GM12878 (cell line): ENCODE measurements around the gene PREX1. TPM values are rescaled to one million over a fixed set of nuclear protein-coding genes. Genes with fewer than 3 reads are reported as not detected.

ENCODE experiments used
- BCL11A ChIP-seq: IDR thresholded peaks from 2 replicates; pipeline ENCODE4 v1.6.1; 2011; ENCODE audit warnings: low read depth, low read length
- CBX5 ChIP-seq: sonication (generic); IDR thresholded peaks from 2 replicates; pipeline ENCODE4 v1.6.1; 2016; ENCODE audit warnings: low read depth, moderate library complexity, mild to moderate bottlenecking, inconsistent platforms
- CREM ChIP-seq: IDR thresholded peaks from 2 replicates; pipeline ENCODE4 v1.6.1; 2014; ENCODE audit warnings: antibody characterized with exemption, low read depth
- DPF2 ChIP-seq: fragments of 450-650 bp; IDR thresholded peaks from 2 replicates; pipeline ENCODE4 v1.6.1; 2017; ENCODE audit warnings: mild to moderate bottlenecking
- E2F4 ChIP-seq: IDR thresholded peaks from 2 replicates; pipeline ENCODE4 v1.6.1; 2012; ENCODE audit warnings: low read depth, low read length, improper control_type of control experiment
- EGR1 ChIP-seq, 2 experiments: IDR thresholded peaks; 1 replicate in 1 of 2; 2 replicates in 1 of 2; pipeline ENCODE4 v1.6.1; 2011 to 2012; ENCODE audit warnings: low read depth in 2 of 2, low read length in 2 of 2, borderline replicate concordance in 1 of 2, mild to moderate bottlenecking in 1 of 2, moderate library complexity in 1 of 2
- ETV6 ChIP-seq, 2 experiments: fragments of 450-650 bp in 1 of 2; IDR thresholded peaks in 1 of 2; conservative IDR thresholded peaks in 1 of 2; 2 replicates each; pipeline ENCODE4 v1.6.1; 2014; ENCODE audit warnings: antibody characterized with exemption in 1 of 2, borderline replicate concordance in 1 of 2, low read depth in 1 of 2, mild to moderate bottlenecking in 1 of 2, moderate library complexity in 1 of 2
- FOXK2 ChIP-seq: fragments of 450-650 bp; IDR thresholded peaks from 2 replicates; pipeline ENCODE4 v1.6.1; 2017; ENCODE audit warnings: mild to moderate bottlenecking, moderate library complexity
- MYC ChIP-seq: IDR thresholded peaks from 2 replicates; pipeline ENCODE4 v1.6.1; 2011; ENCODE audit warnings: mild to moderate bottlenecking, low read length, moderate library complexity, inconsistent platforms; ENCODE audit not compliant: insufficient read depth, insufficient replicate concordance, insufficient read length, severe bottlenecking
- NR2F1 ChIP-seq: fragments of 450-650 bp; conservative IDR thresholded peaks from 2 replicates; pipeline ENCODE4 v1.6.1; 2017; ENCODE audit warnings: mild to moderate bottlenecking
- PAX8 ChIP-seq: fragments of 450-650 bp; IDR thresholded peaks from 2 replicates; pipeline ENCODE4 v1.6.1; 2017; ENCODE audit warnings: mild to moderate bottlenecking, moderate library complexity
- SMAD5 ChIP-seq: IDR thresholded peaks from 2 replicates; pipeline ENCODE4 v1.6.1; 2016; ENCODE audit warnings: antibody characterized with exemption, low read depth
- SMARCA5 ChIP-seq: fragments of 450-650 bp; IDR thresholded peaks from 2 replicates; pipeline ENCODE4 v1.6.1; 2017; ENCODE audit warnings: mild to moderate bottlenecking
- SUPT20H ChIP-seq: IDR thresholded peaks from 2 replicates; pipeline ENCODE4 v1.6.1; 2011; ENCODE audit warnings: low read depth, mild to moderate bottlenecking, low read length, moderate library complexity, borderline replicate concordance; ENCODE audit not compliant: control insufficient read depth
- ZZZ3 ChIP-seq: IDR thresholded peaks from 2 replicates; pipeline ENCODE4 v1.6.1; 2011; ENCODE audit warnings: low read depth; ENCODE audit not compliant: control insufficient read depth, insufficient read length
- polyA plus RNA-seq, 11 experiments: library from polyadenylated mRNA; depleted of rRNA in 4 of 11; unstranded in 6 of 11; stranded (reverse) in 5 of 11; fragments of >200 nt; fragmentation: Nextera tagmentation in 4 of 11; fragmentation: Illumina TruSeq in 1 of 11; extraction: Ambion mirVana in 4 of 11; extraction: Trizol in 1 of 11; gene quantifications; 1 replicate in 1 of 11; 2 replicates in 10 of 11; pipeline versions ENCODE4 v1.2.1 to v1.2.3, GENCODE V29; 2011 to 2016; ENCODE audit warnings: inconsistent platforms in 2 of 11, missing spikeins in 2 of 11, low read depth in 1 of 11
- total RNA-seq, 4 experiments: library from RNA; depleted of rRNA in 3 of 4; stranded (reverse); fragments of >200 nt in 3 of 4; fragmentation: Illumina TruSeq in 1 of 4; extraction: Trizol in 1 of 4; gene quantifications; 2 replicates each; pipeline versions ENCODE4 v1.2.1 to v1.2.3, GENCODE V29; 2013 to 2021
- TF ChIP-seq, protein P1 (sequence below): fragments of 150-350 bp; IDR thresholded peaks from 2 replicates; pipeline ENCODE4 v1.6.1; 2014; ENCODE audit warnings: mild to moderate bottlenecking, low read depth, low read length
- TF ChIP-seq, protein P2 (sequence below): IDR thresholded peaks from 2 replicates; pipeline ENCODE4 v1.6.1; 2012; ENCODE audit warnings: low read length, inconsistent platforms
- TF ChIP-seq, protein P3 (sequence below): fragments of 450-650 bp; IDR thresholded peaks from 2 replicates; pipeline ENCODE4 v1.6.1; 2017; ENCODE audit warnings: borderline replicate concordance
- TF ChIP-seq, protein P4 (sequence below): IDR thresholded peaks from 2 replicates; pipeline ENCODE4 v1.6.1; 2011; ENCODE audit warnings: borderline replicate concordance, low read depth, mild to moderate bottlenecking, moderate library complexity, low read length; ENCODE audit not compliant: insufficient read depth, poor library complexity, severe bottlenecking

PREX1 gene
- total and polyA plus RNA-seq, 10 of the 15 experiments (the other 5 are each of a cell fraction or from before 2014, with no cell fraction given), result 2.6 to 114 (median 38.9) TPM

DNA sequence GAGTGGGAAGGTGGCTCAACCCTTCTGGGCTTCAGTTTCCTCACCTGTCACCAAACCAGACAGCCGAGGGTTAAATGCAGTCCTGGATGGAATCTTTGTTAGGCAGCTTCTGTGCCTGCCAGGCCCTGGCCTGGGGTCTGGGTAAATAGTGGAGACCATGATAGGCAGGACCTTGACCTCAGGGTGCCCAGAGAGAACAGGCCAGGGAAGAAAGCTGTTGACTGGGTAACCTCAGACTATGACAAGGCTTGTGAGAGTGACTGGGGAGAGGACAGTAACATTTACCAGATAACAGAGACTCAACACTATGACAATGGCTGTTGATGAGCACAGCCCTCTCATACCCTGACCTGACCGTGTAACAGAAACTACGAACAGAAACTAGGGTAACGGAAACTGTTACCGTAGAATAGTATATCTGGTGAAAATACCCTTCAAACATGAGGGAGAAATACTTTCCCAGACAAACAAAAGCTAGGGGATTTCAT lies 218.3 kb downstream of the PREX1 start (continued):
- TF ChIP-seq, protein P1, sequence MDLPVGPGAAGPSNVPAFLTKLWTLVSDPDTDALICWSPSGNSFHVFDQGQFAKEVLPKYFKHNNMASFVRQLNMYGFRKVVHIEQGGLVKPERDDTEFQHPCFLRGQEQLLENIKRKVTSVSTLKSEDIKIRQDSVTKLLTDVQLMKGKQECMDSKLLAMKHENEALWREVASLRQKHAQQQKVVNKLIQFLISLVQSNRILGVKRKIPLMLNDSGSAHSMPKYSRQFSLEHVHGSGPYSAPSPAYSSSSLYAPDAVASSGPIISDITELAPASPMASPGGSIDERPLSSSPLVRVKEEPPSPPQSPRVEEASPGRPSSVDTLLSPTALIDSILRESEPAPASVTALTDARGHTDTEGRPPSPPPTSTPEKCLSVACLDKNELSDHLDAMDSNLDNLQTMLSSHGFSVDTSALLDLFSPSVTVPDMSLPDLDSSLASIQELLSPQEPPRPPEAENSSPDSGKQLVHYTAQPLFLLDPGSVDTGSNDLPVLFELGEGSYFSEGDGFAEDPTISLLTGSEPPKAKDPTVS, result no peak
- no peak for TF ChIP-seq SUPT20H
- TF ChIP-seq, protein P2, sequence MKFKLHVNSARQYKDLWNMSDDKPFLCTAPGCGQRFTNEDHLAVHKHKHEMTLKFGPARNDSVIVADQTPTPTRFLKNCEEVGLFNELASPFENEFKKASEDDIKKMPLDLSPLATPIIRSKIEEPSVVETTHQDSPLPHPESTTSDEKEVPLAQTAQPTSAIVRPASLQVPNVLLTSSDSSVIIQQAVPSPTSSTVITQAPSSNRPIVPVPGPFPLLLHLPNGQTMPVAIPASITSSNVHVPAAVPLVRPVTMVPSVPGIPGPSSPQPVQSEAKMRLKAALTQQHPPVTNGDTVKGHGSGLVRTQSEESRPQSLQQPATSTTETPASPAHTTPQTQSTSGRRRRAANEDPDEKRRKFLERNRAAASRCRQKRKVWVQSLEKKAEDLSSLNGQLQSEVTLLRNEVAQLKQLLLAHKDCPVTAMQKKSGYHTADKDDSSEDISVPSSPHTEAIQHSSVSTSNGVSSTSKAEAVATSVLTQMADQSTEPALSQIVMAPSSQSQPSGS, result no peak
- no peak for TF ChIP-seq ZZZ3
- TF ChIP-seq FOXK2, result no peak
- TF ChIP-seq, protein P3, sequence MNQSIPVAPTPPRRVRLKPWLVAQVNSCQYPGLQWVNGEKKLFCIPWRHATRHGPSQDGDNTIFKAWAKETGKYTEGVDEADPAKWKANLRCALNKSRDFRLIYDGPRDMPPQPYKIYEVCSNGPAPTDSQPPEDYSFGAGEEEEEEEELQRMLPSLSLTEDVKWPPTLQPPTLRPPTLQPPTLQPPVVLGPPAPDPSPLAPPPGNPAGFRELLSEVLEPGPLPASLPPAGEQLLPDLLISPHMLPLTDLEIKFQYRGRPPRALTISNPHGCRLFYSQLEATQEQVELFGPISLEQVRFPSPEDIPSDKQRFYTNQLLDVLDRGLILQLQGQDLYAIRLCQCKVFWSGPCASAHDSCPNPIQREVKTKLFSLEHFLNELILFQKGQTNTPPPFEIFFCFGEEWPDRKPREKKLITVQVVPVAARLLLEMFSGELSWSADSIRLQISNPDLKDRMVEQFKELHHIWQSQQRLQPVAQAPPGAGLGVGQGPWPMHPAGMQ, result no peak
- TF ChIP-seq SMARCA5, result peak; percentile 88
- TF ChIP-seq, protein P4, sequence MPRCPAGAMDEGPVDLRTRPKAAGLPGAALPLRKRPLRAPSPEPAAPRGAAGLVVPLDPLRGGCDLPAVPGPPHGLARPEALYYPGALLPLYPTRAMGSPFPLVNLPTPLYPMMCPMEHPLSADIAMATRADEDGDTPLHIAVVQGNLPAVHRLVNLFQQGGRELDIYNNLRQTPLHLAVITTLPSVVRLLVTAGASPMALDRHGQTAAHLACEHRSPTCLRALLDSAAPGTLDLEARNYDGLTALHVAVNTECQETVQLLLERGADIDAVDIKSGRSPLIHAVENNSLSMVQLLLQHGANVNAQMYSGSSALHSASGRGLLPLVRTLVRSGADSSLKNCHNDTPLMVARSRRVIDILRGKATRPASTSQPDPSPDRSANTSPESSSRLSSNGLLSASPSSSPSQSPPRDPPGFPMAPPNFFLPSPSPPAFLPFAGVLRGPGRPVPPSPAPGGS, result no peak
- TF ChIP-seq DPF2, result 0 out of 2 replicates have a peak, but pooled peaks have one; percentile 49
- TF ChIP-seq SMAD5, result no peak
- peak; percentile 81 for TF ChIP-seq NR2F1
- TF ChIP-seq EGR1 (IDR thresholded peaks at IDR 0.05; ENCODE audit: borderline replicate concordance in 1 of 2, low read depth in 2 of 2, low read length in 2 of 2), result no peak
- TF ChIP-seq CBX5, result no peak
- TF ChIP-seq ETV6 (conservative IDR thresholded peaks at IDR 0.05 in 1 of 2, IDR thresholded peaks at IDR 0.05 in 1 of 2; ENCODE audit: borderline replicate concordance in 1 of 2, low read depth in 1 of 2), result peak in 1 of 2 experiments; percentile 46; a peak in 1 of 4 replicates
- TF ChIP-seq PAX8, result no peak
- no peak for TF ChIP-seq MYC
- TF ChIP-seq BCL11A, result 0 out of 2 replicates have a peak, but pooled peaks have one; percentile 9
- no peak for TF ChIP-seq E2F4
- peak; percentile 63; the same call in 1 of the 2 replicates for TF ChIP-seq CREM
